Stimulated activated naive CD4-positive, alpha-beta T cell treated with Interleukin-2 at 50 U/mL for 16 hours (primary cell): ENCODE measurements around the gene CYP46A1.

Experiments
- DNase-seq: peaks from one replicate; lab custom pipeline; 2025; lab: John Stamatoyannopoulos, UW

The CYP46A1 gene

DNA sequence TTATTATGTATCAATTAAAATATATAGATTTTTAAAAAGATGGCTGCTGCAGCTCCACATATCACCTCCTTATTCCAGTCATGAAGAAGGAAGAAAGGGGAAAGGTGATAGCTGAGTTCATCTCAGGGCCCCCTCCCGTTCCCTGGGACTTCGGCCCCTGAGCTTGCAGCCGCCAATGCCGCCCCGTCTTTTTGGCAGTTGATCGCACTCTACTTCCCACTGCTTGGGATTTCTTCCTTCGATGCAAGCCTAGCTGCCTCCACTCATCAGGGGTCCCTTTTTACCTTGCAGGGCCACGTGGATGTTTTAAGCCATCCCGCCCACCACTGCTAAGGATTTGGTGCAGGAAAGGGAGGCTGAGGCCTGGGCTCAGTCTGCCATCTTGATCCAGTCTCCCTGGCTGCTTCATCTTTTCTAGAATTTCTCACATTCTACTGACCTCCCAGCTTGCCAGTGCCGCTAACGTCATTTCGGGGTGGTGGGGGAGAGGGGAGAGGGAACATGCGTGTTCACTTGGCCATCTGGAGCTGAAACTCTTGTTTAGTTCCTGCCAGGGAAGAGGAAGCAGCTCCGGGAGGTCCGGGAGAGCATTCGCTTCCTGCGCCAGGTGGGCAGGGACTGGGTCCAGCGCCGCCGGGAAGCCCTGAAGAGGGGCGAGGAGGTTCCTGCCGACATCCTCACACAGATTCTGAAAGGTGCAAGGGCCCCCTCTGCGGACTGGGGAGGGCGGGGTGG, 31.3 kb downstream of the CYP46A1 start:
- no peak for DNase-seq

DNA sequence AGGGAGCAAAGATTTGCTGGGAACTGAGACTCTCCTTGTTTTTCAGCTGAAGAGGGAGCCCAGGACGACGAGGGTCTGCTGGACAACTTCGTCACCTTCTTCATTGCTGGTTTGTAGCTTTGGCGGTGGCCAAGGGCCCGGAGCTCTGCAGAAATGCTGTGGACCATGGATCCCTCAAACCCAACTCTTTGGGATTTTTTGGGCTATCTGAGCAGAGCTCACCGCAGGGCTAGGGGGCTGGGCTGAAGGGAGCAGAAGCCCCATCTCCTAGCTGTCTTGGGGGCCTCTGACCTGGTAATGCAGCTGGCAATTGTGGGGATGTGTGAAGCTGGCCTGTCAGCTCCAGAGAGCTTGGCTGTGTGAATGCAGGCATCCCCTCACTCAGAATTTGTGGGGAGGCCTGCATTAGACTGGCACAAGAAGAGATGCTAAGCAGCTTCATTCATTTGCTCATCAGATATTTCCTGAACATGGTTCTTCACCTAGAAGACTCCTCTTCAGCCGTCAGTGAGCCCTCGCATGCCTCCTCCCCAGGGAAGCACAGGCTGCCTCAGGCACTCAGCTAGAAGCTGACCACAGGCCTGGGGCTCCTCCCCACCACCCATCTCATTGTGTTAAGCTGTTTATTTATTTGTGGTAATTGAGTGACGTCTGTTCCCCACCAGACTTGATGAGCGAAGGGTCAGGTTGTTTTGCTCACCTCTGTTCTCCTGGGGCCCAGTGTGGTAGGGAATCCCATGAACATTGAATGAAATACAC, 32.2 kb downstream of the CYP46A1 start:
- no peak for DNase-seq

GRCh38 chr14:99716850-99717681, 33.0 kb downstream of the CYP46A1 start:
- DNase-seq = no peak

DNA sequence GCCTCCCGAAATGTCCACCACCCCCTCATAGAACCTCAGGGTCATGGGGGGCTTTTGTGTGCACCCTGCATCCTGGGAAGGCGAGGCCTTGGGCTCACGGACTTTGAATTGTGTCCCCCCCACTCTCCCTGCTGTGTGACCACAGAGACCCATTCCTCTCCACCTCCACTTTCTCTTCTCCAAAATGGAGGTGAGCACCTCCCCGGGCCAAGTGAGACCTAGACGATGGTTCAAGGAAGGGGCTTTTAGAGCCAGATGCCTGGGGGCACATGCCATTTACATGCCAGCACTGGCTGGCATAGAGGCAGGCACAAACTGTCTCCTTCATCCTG, 33.5 kb downstream of the CYP46A1 start:
- no peak for DNase-seq

DNA sequence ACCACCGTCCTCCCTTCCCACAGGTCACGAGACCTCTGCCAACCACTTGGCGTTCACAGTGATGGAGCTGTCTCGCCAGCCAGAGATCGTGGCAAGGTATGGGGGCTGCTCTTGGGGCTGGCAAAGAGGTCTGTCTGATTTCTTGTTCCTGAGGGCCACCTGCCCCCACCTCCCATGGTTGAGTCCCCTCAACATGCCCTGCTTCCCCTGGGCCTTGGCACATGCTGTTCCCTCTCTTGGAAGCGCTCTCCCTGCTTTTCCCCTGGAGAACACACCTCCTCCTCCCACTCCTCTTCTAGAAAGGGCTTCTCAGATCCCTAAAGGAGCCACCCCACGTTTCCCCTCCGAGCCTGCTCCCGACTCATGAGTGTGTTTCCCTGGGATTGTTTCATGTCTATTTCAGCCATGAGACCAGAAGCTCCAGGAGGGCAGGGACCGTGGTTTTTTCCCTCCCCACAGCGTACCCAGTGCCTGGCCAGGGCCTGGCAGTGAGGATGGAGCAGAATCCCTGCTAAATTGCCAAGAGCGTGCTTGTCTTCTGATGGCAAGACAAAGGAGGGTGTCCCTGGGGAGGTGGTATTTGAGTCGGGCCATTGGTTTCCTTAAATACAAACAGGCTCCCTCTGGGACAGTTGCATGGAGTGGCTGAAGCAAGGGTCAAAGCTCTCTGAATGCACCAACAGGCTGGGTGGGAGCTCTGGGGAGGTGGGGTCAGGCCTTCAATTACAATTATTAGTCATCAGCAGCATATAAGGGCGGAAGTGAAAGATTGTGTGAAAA, 34.1 kb downstream of the CYP46A1 start:
- DNase-seq = no peak

DNA sequence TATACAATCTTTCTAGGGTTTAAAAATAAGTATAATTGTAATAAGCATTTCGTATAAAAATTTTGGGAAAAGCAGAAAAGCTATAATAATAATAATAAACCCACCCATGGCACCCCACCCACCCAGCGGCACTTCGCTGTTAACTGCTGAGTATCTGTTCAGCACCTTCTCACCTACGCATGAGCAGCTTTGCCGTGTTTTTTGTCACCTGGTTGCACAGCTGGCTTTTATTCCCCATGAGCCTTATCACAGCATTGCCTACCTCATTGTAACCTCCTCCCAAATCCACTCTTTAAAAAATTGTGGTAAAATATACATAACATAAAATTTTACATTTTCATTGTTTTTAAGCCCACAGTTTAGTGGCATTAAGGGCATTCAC, 34.7 kb downstream of the CYP46A1 start:
- DNase-seq = no peak

- no peak for DNase-seq
Observed at GRCh38 chr14:99720941-99721791, 37.1 kb downstream of the CYP46A1 start.

DNA sequence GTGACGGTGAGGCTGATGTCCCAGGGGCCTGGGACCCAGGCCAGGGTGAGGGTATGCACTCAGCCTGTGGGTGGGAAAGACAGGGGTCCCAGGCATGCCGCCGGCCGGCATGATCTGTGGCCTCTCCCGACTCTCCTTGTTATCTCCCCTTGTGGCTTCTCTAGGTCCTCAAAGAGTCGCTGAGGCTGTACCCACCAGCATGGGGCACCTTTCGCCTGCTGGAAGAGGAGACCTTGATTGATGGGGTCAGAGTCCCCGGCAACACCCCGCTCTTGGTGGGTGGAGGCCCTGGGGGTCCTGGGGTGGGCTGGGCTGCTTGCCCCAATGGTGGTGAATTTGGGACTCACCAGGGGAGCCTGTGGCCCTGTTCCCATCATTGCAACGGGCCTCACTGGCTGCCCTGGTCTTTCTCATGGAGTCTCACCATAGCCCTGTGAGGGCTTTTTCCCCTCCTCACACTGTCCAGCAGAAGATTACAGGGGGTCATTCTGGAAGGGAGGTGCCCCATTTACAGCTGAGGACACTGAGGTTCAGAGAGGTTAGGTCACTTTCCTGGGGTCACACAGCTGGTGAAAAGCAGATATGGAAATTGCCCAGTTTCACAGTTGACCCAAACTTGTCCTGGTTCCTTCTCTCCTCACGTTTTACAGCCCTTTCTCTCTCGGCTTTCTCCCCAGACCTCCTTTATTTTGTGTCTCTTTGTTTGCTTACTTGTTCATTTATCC, 37.9 kb downstream of the CYP46A1 start:
- no peak for DNase-seq

DNA sequence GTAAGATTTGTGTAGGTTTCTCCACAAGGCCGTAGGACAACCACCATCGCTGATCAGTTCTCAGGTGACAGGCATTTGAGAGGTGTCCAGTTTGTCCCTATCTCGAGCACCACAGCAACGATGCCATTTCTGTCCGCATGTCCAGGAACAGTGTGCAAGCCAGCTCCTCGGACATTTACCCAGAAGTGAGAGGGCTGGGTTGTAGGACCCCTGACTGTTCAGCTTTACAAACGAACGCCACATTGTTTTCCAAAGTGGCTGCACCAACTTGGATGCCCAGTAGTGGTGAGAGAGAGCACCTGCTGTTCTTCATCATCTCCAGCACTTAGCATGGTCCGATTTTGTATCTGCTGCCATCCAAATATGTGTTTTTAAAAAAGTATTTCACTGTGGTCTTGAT, 38.6 kb downstream of the CYP46A1 start:
- DNase-seq = no peak

DNA sequence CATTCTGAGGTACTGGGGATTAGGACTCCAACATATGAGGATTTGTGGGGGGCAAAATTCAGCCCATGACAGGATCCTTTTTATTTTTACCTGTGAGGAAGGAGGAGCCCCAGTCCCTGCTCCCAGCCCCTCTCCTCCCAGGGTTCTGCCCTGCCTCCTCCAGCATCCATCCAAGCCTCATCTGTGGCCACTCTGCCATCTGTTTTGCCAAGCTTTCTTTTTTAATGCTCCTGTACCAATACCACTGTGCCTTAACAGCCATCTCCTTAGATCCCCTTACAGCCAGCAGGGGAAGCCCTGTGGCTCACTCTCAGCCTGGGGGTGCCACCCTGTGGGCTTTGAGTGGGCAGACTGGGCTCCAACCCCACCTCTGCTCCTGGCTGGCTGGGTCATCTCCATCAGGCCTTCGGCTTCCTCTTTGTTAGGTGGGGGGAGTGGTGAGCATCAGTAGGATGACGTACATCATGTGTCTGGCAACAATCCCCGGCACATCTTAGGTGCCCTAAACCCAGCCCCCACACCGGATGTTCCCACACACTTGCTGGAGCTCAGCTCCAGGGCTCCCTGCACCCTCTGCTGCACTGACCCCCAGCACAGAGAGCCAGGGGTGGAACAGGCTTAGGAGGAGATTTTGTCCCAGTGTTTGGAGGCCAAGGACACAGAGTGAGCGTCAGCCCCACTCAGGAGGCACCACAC, 40.2 kb downstream of the CYP46A1 start:
- DNase-seq = no peak

- DNase-seq = no peak
Observed at GRCh38 chr14:99724939-99725773, 41.1 kb downstream of the CYP46A1 start.

DNA sequence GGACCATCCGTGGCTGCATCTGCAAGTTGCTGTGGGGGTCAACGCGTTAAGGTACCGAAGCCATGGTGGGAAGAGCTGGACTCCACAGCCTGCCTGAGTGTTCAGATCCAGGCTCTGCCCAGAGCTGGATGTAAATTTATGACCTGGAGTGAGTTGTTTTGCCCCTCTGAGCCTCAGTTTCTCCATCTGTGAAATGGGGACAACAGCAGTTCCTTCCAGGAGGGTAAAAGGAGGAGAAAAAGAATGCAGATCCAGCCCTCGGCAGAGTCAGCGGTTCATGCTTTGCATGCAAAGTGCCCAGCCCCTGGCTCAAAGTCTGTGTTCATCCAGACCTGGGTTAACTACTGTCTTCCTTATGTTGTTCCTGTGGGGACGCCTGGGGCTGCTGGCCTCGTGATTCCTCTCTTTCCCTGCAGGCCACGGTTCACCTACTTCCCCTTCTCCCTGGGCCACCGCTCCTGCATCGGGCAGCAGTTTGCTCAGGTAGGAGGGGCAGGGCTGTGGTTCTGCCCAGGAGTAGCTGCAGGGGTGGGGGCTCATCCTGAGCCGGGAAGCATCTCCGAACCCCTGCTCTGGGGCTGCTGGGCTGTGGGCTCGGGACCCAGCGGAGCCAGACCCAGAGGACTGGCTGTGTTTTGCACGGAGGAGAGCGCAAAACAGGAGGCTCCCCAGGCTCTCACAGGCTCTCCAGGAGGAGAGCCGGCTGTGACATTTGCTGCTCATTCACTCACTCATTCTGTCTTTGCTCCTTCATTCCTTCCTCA, 41.9 kb downstream of the CYP46A1 start:
- DNase-seq = no peak

DNA sequence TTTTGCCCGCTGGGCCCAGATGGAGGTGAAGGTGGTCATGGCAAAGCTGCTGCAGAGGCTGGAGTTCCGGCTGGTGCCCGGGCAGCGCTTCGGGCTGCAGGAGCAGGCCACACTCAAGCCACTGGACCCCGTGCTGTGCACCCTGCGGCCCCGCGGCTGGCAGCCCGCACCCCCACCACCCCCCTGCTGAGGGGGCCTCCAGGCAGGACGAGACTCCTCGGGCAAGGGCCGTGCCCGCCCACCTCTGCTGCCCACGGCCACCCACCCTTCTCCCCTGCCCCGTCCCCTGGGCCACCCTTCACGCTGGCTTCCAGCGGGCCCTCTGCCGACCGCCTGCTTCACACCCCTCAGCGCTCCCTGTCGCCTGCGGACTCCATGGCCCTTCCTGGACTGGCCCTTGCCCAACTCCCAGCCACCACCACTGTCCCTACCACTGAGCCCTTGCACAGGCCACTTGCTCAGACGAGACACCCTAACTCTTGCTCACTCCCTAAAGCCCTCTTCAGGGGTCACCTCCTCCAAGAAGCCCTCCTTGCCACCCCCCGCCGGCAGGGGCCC, 42.5 kb downstream of the CYP46A1 start:
- no peak for DNase-seq

GRCh38 chr14:99727096-99727870, 43.2 kb downstream of the CYP46A1 start:
- DNase-seq = no peak

DNA sequence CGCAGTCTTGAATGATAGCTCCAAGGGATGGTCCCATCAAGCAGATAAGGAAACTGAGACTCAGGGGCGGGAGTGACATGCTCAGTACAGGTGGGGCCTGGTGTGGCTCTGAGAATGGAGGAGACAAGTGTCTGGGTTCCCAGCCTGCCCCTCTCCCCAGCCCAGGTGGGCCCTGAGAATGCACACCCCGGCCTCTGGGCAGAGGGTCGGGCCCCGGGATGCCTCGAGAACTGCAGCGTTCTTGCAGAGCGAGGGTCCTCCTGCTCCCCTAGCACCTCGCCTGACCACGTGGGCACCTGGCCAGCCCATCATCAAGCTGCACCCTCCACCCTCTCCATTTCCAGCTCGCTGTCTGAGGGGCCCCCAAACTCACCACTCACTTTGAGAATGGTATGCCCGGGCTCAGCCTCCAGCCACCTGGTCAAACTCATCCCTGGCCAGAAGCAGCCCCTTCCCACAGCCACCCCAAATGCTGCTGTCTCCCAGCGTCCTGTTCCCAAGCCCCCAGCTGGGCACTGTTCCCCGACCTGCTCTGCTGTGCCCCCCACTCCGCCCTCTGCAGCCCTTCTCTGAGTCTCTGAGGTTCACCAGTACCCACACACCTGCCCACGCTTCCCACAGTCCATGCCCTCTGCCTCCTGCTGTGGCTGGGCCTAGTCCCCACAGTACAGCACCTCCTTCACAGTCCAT, 44.3 kb downstream of the CYP46A1 start:
- DNase-seq = no peak

GRCh38 chr14:99728981-99729451, 44.9 kb downstream of the CYP46A1 start:
- no peak for DNase-seq
